ENCODE data around the gene ASB2.

ASB2 gene

GRCh38 chr14:93926873-93927799 lies 49.2 kb downstream of the ASB2 start, which contains the start of gene FAM181A:
Gene FAM181A, plus strand, starts transcription at chr14:93927344. Its CDS starts 942 bp downstream, at chr14:93928286.
- no peak for FAIRE-seq

GRCh38 chr14:93926245-93926872 lies 50.0 kb downstream of the ASB2 start:
- FAIRE-seq, result no peak

- no peak for FAIRE-seq
These were observed 50.9 kb downstream of the ASB2 start for GRCh38 chr14:93925374-93925895.

- FAIRE-seq, result no peak
These were observed 51.6 kb downstream of the ASB2 start for GRCh38 chr14:93924592-93925355.

GRCh38 chr14:93923626-93924025 lies 52.7 kb downstream of the ASB2 start:
- FAIRE-seq, result no peak

GRCh38 chr14:93921001-93921806 lies 55.2 kb downstream of the ASB2 start:
- no peak for FAIRE-seq

GRCh38 chr14:93917141-93917540 lies 59.2 kb downstream of the ASB2 start:
- no peak for FAIRE-seq

- no peak for FAIRE-seq
These were observed 59.9 kb downstream of the ASB2 start for GRCh38 chr14:93916498-93916897.

- no peak for FAIRE-seq
These were observed 60.6 kb downstream of the ASB2 start for GRCh38 chr14:93915800-93916199.

- FAIRE-seq, result no peak
These were observed 61.2 kb downstream of the ASB2 start for GRCh38 chr14:93915070-93915705.

- no peak for FAIRE-seq
These were observed 62.1 kb downstream of the ASB2 start for GRCh38 chr14:93914278-93914677.

GRCh38 chr14:93912782-93913181 lies 63.6 kb downstream of the ASB2 start:
- FAIRE-seq, result no peak

GRCh38 chr14:93911975-93912615 lies 64.3 kb downstream of the ASB2 start:
- no peak for FAIRE-seq

GRCh38 chr14:93909429-93910128 lies 66.8 kb downstream of the ASB2 start:
- FAIRE-seq, result no peak

GRCh38 chr14:93906341-93907329 lies 69.7 kb downstream of the ASB2 start:
- FAIRE-seq, result no peak

- FAIRE-seq, result no peak
These were observed 70.7 kb downstream of the ASB2 start for GRCh38 chr14:93905623-93906022.

GRCh38 chr14:93903342-93904184 lies 72.8 kb downstream of the ASB2 start:
- FAIRE-seq, result no peak
